Left ventricle myocardium inferior (tissue), 1 donor: ENCODE results near the gene POU1F1. TPM values are rescaled to one million over a fixed set of nuclear protein-coding genes. Genes with fewer than 3 reads are reported as not detected.
A peak's percentile ranks its signal among the peaks of the same experiment; 100 is the strongest.

Experiments
- DNase-seq: peaks from one replicate; pipeline ENCODE4 v3.0.0-alpha.2; 2020
- H3K27ac ChIP-seq: fragments of 200-600 bp; replicated peaks from 2 replicates; pipeline ENCODE4 v1.8.0; 2021
- H3K27me3 ChIP-seq: fragments of 200-600 bp; 2 replicates; pipeline ENCODE4 v1.8.0; 2021; ENCODE audit warnings: low read depth
- H3K36me3 ChIP-seq: fragments of 200-600 bp; 2 replicates; pipeline ENCODE4 v1.8.0; 2021
- H3K4me1 ChIP-seq: fragments of 200-600 bp; 2 replicates; pipeline ENCODE4 v1.8.0; 2021
- H3K4me3 ChIP-seq: fragments of 200-600 bp; 2 replicates; pipeline ENCODE4 v1.8.0; 2021; ENCODE audit warnings: mild to moderate bottlenecking, moderate library complexity
- H3K9me3 ChIP-seq: fragments of 200-600 bp; replicated peaks from 2 replicates; pipeline ENCODE4 v1.8.0; 2021
- intact Hi-C: fragments of 100-400 bp; cut with micrococcal nuclease; formaldehyde crosslinking; loops from one replicate; pipeline ENCODE4 v1.11.0; 2022
- total RNA-seq: library from RNA; stranded (reverse); fragmentation: NEBNext Ultra II Directional; extraction: Animal tissue kit (Norgen Biotek cat#: 25700); gene quantifications from one replicate; pipeline ENCODE4 v1.2.1, GENCODE V29; 2021
- TF ChIP-seq, protein P1 (sequence below): fragments of 200-600 bp; IDR thresholded peaks from 2 replicates; pipeline ENCODE4 v1.8.0; 2021; ENCODE audit warnings: antibody characterized with exemption, mild to moderate bottlenecking, borderline replicate concordance
- donor health status: DM: no; HTN: yes; CAD: no; lungs with severe emphysema.

POU1F1 gene
- total RNA-seq, 1 donor from 2014 or later, result not detected

- H3K4me1 ChIP-seq, result peaks cover 35% of the 10 kb centered on the region
- intact Hi-C loops, result no loop called here
Observed at GRCh38 chr3:87233805-87234204, 42.6 kb downstream of the POU1F1 start.

DNA sequence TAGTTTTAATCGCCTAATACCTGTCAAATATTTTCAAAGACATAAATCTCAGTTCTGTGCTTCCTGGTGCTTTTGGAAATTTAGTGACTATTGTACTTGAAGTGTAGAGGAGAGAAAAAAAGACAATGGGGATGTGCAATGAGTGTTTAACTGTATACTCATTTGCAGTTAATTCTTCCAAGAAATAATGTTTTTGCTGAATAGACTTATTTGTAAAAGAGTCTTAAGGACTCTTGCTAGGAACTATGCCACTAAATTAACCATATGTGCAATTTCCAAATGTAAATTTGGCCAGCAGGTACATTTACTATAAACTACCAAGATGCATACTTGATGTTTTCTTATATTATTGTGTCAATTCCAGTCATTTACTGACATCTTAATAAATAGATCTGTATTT lies 47.3 kb downstream of the POU1F1 start:
- Histone ChIP-seq H3K4me1 (peaks cover 65% of the 10 kb centered on the region), H3K27me3 (no peaks in the 10 kb centered on the region), H3K27ac (no peak overlapping the region), H3K4me3 (peak overlapping the region; percentile 98), H3K9me3 (no peaks in the 10 kb centered on the region), H3K36me3 (no peaks in the 10 kb centered on the region)
- no peak for DNase-seq
- TF ChIP-seq, protein P1, sequence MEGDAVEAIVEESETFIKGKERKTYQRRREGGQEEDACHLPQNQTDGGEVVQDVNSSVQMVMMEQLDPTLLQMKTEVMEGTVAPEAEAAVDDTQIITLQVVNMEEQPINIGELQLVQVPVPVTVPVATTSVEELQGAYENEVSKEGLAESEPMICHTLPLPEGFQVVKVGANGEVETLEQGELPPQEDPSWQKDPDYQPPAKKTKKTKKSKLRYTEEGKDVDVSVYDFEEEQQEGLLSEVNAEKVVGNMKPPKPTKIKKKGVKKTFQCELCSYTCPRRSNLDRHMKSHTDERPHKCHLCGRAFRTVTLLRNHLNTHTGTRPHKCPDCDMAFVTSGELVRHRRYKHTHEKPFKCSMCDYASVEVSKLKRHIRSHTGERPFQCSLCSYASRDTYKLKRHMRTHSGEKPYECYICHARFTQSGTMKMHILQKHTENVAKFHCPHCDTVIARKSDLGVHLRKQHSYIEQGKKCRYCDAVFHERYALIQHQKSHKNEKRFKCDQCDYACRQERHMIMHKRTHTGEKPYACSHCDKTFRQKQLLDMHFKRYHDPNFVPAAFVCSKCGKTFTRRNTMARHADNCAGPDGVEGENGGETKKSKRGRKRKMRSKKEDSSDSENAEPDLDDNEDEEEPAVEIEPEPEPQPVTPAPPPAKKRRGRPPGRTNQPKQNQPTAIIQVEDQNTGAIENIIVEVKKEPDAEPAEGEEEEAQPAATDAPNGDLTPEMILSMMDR, result no peak
- intact Hi-C loops, result no loop called here

More at GRCh38 chr3:87233805-87234204, 42.6 kb downstream of the POU1F1 start:
- Histone ChIP-seq H3K27me3 (no peaks in the 10 kb centered on the region), H3K36me3 (no peaks in the 10 kb centered on the region), H3K9me3 (no peaks in the 10 kb centered on the region), H3K4me3 (no peak overlapping the region), H3K27ac (no peak overlapping the region)
- TF ChIP-seq, protein P1, result no peak
- DNase-seq, result no peak

DNA sequence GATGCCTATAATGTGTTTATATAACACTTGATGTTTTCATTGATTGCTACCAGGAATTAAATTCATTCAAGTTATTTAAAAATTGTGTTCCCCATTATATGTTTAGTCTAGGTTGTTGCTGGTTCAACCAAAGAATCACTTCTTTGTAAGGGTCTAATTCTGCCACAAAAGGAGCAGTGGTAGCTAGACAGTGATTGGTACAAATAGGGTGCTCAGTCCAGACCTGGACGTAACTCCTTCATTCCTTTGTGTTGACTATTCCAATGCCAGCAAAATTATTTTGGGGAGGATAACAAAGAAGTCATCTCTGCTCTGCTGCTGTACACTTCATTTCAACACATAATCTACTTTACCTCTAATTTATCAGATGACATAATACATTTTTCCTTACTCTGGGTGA lies 48.1 kb downstream of the POU1F1 start:
- H3K36me3 ChIP-seq, result no peaks in the 10 kb centered on the region
- TF ChIP-seq, protein P1, result no peak
- intact Hi-C loops, result no loop called here
- no peaks in the 10 kb centered on the region for H3K27me3 ChIP-seq
- H3K9me3 ChIP-seq, result no peaks in the 10 kb centered on the region
- peak overlapping the region; percentile 98 for H3K4me3 ChIP-seq
- H3K4me1 ChIP-seq, result peaks cover 57% of the 10 kb centered on the region
- no peak for DNase-seq
- no peak overlapping the region for H3K27ac ChIP-seq

- Histone ChIP-seq H3K36me3 (no peaks in the 10 kb centered on the region), H3K27me3 (no peaks in the 10 kb centered on the region), H3K4me3 (peak overlapping the region; percentile 98), H3K4me1 (peaks cover 55% of the 10 kb centered on the region), H3K27ac (peak overlapping the region; percentile 93), H3K9me3 (no peaks in the 10 kb centered on the region)
- TF ChIP-seq, protein P1, result no peak
- intact Hi-C loops, result no loop called here
- DNase-seq, result no peak
Observed at GRCh38 chr3:87227835-87228144, 48.6 kb downstream of the POU1F1 start.

- Histone ChIP-seq H3K4me3 (peak within 1 kb of the TSS; percentile 98), H3K27ac (peak within 1 kb of the TSS; percentile 93), H3K4me1 (peaks cover 50% of the 10 kb centered on the region), H3K9me3 (no peaks in the 10 kb centered on the region), H3K36me3 (no peaks in the 10 kb centered on the region), H3K27me3 (no peaks in the 10 kb centered on the region)
- peak; percentile 95 for DNase-seq
- TF ChIP-seq, protein P1, result no peak
- intact Hi-C loops, result no loop called here
Observed at GRCh38 chr3:87227104-87227834, 49.1 kb downstream of the POU1F1 start, which contains the start of gene CHMP2B. Gene CHMP2B, plus strand, starts transcription at chr3:87227309. Its CDS starts 214 bp downstream, at chr3:87227523.
